Fibroblast of pulmonary artery (primary cell): ENCODE data around the gene CLTB.

Experiments used
- DNase-seq: peaks from one replicate; pipeline ENCODE4 v3.0.0-alpha.2; 2010; ENCODE audit warnings: low read depth
- H3K4me3 ChIP-seq: replicated peaks from 2 replicates; pipeline ENCODE4 v1.5.1; 2011; ENCODE audit warnings: low read depth, mild to moderate bottlenecking, control low read depth, low read length, moderate library complexity
- CTCF ChIP-seq: IDR thresholded peaks from 2 replicates; pipeline ENCODE4 v1.5.1; 2011; ENCODE audit warnings: mild to moderate bottlenecking, control low read depth, low read length, inconsistent platforms; ENCODE audit errors: missing control alignments

CLTB gene

GRCh38 chr5:176440927-176441706, 24.8 kb upstream of the CLTB start:
- DNase-seq, result no peak
- no peak overlapping the region for H3K4me3 ChIP-seq
- TF ChIP-seq CTCF, result no peak

GRCh38 chr5:176438959-176439757, 22.8 kb upstream of the CLTB start:
- no peak for TF ChIP-seq CTCF

GRCh38 chr5:176436656-176437055, 20.3 kb upstream of the CLTB start:
- DNase-seq, result peak; percentile 34
- peak overlapping the region; percentile 19 for H3K4me3 ChIP-seq
- no peak for TF ChIP-seq CTCF

More at GRCh38 chr5:176438959-176439757, 22.8 kb upstream of the CLTB start:
- DNase-seq, result peak; percentile 72
- no peak overlapping the region for H3K4me3 ChIP-seq

- TF ChIP-seq CTCF, result no peak
- no peak overlapping the region for H3K4me3 ChIP-seq
- DNase-seq, result no peak
Observed at GRCh38 chr5:176432707-176433106, 16.4 kb upstream of the CLTB start.

GRCh38 chr5:176429972-176430371, 13.6 kb upstream of the CLTB start:
- TF ChIP-seq CTCF, result no peak
- DNase-seq, result no peak
- H3K4me3 ChIP-seq, result no peak overlapping the region

- H3K4me3 ChIP-seq, result no peak overlapping the region
- DNase-seq, result peak; percentile 37
- TF ChIP-seq CTCF, result no peak
Observed at GRCh38 chr5:176427971-176428370, 11.6 kb upstream of the CLTB start.
